KMS-11 (cell line): ENCODE measurements around the gene DMXL2.

Source experiments
- H2AFZ ChIP-seq: fragments of 200-600 bp; sonication (generic); 2 replicates; pipeline ENCODE4 v1.6.1; 2016; ENCODE audit warnings: antibody characterized with exemption, mixed run types, low read depth
- H3K27ac ChIP-seq: fragments of 200-600 bp; sonication (generic); 2 replicates; pipeline ENCODE4 v1.6.1; 2016; ENCODE audit warnings: mild to moderate bottlenecking, mixed run types
- H3K27me3 ChIP-seq: fragments of 200-600 bp; sonication (generic); 2 replicates; pipeline ENCODE4 v1.6.1; 2017; ENCODE audit warnings: mild to moderate bottlenecking, low read depth, mixed run types, moderate library complexity; ENCODE audit not compliant: insufficient read depth
- H3K36me3 ChIP-seq: fragments of 200-600 bp; sonication (generic); 2 replicates; pipeline ENCODE4 v1.6.1; 2017; ENCODE audit warnings: mild to moderate bottlenecking, mixed run types; ENCODE audit not compliant: insufficient read depth
- H3K4me1 ChIP-seq: fragments of 200-600 bp; sonication (generic); 2 replicates; pipeline ENCODE4 v1.6.1; 2016; ENCODE audit warnings: mild to moderate bottlenecking, low read depth, mixed run types; ENCODE audit not compliant: poor library complexity, severe bottlenecking
- H3K4me2 ChIP-seq: fragments of 200-600 bp; sonication (generic); 2 replicates; pipeline ENCODE4 v1.7.0; 2016; ENCODE audit warnings: mild to moderate bottlenecking, mixed run types
- H3K4me3 ChIP-seq: fragments of 200-600 bp; sonication (generic); IDR thresholded peaks from 2 replicates; pipeline ENCODE4 v1.6.1; 2017; ENCODE audit warnings: low read depth, low read length, mixed read lengths; ENCODE audit not compliant: insufficient read depth
- H3K79me2 ChIP-seq: fragments of 200-600 bp; sonication (generic); 2 replicates; pipeline ENCODE4 v1.6.1; 2016; ENCODE audit warnings: low read depth, mixed run types; ENCODE audit not compliant: insufficient read depth
- H3K9ac ChIP-seq: fragments of 200-600 bp; sonication (generic); 2 replicates; pipeline ENCODE4 v1.6.1; 2016; ENCODE audit warnings: mild to moderate bottlenecking, mixed run types
- H4K20me1 ChIP-seq: fragments of 200-600 bp; sonication (generic); 2 replicates; pipeline ENCODE4 v1.6.1; 2016; ENCODE audit warnings: mild to moderate bottlenecking, mixed run types; ENCODE audit not compliant: insufficient read depth
- TF ChIP-seq, protein P1 (sequence below): fragments of 200-600 bp; sonication (generic); conservative IDR thresholded peaks from 2 replicates; pipeline ENCODE4 v1.6.1; 2017; ENCODE audit warnings: low read depth, mild to moderate bottlenecking, antibody characterized with exemption, low read length, moderate library complexity, mixed read lengths

The DMXL2 gene

DNA sequence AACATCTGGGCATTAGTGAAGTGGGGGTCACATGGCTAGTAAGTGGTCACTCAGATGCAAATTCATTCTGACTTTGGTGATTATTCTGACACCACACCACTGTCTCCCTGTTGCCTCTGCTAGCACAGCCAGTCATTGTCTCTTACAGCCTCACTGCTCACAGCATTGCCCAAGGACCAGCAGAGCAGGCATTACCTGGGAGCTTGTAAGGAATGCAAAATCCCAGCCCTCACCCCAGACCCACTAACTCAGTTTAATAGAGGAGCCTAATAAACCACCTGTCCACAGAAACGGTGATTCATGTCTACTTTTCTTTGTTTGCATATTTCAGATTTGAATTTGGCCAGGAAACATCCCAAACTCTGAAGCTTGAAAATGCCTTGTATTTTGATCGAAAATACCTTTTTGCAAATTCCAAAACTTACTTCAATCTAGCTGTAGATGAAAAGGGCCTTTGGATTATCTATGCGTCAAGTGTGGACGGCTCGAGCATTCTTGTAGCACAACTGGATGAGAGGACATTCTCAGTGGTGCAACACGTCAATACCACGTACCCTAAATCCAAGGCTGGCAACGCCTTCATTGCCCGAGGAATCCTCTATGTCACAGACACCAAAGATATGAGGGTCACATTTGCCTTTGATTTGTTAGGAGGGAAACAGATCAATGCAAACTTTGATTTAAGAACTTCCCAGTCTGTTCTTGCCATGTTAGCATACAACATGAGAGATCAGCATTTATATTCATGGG, 218.4 kb downstream of the DMXL2 start:
- H3K9ac ChIP-seq, result no peak overlapping the region
- TF ChIP-seq, protein P1, sequence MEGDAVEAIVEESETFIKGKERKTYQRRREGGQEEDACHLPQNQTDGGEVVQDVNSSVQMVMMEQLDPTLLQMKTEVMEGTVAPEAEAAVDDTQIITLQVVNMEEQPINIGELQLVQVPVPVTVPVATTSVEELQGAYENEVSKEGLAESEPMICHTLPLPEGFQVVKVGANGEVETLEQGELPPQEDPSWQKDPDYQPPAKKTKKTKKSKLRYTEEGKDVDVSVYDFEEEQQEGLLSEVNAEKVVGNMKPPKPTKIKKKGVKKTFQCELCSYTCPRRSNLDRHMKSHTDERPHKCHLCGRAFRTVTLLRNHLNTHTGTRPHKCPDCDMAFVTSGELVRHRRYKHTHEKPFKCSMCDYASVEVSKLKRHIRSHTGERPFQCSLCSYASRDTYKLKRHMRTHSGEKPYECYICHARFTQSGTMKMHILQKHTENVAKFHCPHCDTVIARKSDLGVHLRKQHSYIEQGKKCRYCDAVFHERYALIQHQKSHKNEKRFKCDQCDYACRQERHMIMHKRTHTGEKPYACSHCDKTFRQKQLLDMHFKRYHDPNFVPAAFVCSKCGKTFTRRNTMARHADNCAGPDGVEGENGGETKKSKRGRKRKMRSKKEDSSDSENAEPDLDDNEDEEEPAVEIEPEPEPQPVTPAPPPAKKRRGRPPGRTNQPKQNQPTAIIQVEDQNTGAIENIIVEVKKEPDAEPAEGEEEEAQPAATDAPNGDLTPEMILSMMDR, result no peak

DNA sequence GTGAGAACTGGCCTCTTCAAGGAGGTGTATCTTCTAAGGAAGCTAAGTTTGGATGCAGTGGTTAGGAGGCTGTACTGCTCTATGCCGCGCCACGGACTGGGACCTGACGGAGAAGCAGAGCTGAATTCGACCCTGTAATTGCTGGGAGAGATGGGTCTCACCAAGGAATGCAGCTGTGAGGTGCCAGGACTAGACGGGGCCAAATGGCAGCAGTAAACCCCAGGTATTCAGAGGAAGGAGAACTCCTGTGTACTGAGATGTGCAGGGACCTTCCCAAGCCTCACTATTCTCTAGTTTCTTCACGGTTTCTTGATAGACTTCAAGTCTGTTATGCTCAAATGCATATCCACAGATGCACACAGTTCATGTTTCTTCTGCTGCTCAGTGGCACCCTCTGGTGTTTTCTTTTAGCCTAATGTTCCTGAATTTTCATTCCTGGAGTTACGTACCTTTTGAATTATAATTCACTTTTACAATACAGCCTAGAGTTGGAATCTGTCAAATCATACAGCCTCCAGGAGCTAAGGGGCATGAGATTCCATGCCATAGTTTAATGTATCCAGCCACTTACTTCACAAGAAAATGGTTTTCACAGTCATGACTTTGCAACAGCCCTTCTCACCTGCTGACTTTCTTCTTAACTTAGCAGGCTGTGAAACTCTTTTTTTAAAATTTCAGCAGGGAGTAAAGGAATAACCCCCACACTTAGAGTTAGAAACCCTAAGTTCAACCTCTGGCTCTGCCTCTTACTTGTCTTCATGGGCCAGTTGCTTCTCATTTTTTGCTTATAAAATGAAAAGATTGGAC, 219.3 kb downstream of the DMXL2 start:
- Histone ChIP-seq H4K20me1 (no peaks in the 10 kb centered on the region), H3K36me3 (no peaks in the 10 kb centered on the region), H3K27ac (no peak overlapping the region), H3K4me1 (no peaks in the 10 kb centered on the region), H3K9ac (no peak overlapping the region), H2AFZ (no peak overlapping the region), H3K4me3 (no peak overlapping the region), H3K4me2 (no peak overlapping the region), H3K79me2 (no peaks in the 10 kb centered on the region), H3K27me3 (no peaks in the 10 kb centered on the region)
- TF ChIP-seq, protein P1, result peak; percentile 72

More for the DNA sequence above, 218.4 kb downstream of the DMXL2 start:
- Histone ChIP-seq H3K79me2 (no peaks in the 10 kb centered on the region), H3K36me3 (no peaks in the 10 kb centered on the region), H3K4me3 (no peak overlapping the region), H3K4me2 (no peak overlapping the region), H3K27me3 (no peaks in the 10 kb centered on the region), H3K27ac (no peak overlapping the region), H4K20me1 (no peaks in the 10 kb centered on the region), H3K4me1 (no peaks in the 10 kb centered on the region), H2AFZ (no peak overlapping the region)

DNA sequence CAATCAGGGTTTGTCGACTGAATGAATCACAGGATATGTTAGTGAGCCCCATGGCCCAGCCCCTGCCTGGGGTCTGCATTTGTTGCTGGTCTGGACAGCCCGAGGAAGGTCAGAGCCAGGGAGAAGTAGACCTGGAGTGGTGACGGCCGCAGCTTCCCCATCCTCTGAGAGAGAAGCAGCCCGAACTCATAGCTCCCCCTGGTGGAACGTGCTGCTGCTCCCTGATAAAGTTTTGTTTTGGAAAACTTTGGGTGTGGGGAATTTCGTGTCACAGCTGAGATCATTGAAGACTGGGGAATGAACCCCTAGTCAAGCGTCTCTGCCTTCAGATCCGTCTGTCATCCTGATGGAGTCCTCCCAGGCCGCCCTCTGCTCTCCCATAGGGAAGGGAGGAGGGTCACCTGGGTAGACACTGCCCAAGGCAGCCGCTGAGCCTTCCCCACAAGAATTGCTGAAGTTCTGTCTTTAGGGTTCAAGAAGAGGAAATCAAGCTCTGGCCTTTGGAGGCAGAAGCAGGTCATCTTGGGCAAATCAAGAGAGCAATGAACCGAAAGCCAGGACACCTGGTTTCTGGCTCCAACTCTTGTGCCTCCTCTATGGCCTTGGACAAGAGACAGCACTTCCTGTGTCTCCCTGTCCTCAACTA, 220.6 kb downstream of the DMXL2 start:
- TF ChIP-seq, protein P1, result peak; percentile 65
- Histone ChIP-seq H3K4me1 (no peaks in the 10 kb centered on the region), H3K9ac (no peak overlapping the region), H2AFZ (no peak overlapping the region), H3K36me3 (no peaks in the 10 kb centered on the region), H4K20me1 (no peaks in the 10 kb centered on the region), H3K4me3 (no peak overlapping the region), H3K4me2 (no peak overlapping the region), H3K27ac (no peak overlapping the region), H3K27me3 (no peaks in the 10 kb centered on the region), H3K79me2 (no peaks in the 10 kb centered on the region)

DNA sequence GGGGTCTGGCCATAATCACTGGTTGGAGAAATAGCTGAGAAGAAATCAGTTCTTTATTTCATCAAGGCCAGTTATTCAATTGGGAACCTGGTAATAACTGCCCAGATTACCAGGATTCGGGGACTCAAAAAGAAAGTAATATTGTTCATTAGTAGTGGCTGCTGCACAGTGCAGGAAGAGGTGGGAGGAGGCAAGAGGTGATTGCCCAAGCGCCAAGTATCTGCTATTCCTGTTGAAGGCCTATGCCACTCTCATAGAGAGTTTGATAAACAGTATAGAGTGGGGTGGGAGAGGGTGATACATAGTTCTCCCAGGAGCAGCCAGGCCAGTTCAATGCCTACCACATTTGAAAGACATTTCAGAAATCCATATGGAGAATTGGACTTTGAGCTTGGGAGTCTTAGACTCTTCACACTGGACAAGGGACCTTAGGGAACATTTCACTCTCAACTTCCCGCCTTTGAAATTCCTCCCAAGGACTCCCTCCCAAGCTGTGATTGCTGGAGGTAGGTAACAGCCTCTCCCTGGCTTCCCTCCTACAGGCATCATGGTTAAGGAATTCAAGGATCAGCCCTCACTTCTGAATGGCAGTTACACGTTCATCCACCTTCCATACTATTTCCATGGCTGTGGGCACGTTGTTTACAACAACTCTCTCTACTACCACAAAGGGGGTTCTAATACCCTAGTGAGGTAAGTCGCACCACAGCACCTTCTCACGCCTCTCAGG, 221.4 kb downstream of the DMXL2 start:
- Histone ChIP-seq H3K4me3 (no peak overlapping the region), H2AFZ (no peak overlapping the region), H3K4me2 (no peak overlapping the region), H4K20me1 (no peaks in the 10 kb centered on the region), H3K79me2 (no peaks in the 10 kb centered on the region), H3K36me3 (no peaks in the 10 kb centered on the region), H3K9ac (no peak overlapping the region), H3K4me1 (no peaks in the 10 kb centered on the region), H3K27me3 (no peaks in the 10 kb centered on the region), H3K27ac (no peak overlapping the region)
- TF ChIP-seq, protein P1, result no peak
